Measurements from ENCODE around the gene SH3BP5.

SH3BP5 gene

DNA sequence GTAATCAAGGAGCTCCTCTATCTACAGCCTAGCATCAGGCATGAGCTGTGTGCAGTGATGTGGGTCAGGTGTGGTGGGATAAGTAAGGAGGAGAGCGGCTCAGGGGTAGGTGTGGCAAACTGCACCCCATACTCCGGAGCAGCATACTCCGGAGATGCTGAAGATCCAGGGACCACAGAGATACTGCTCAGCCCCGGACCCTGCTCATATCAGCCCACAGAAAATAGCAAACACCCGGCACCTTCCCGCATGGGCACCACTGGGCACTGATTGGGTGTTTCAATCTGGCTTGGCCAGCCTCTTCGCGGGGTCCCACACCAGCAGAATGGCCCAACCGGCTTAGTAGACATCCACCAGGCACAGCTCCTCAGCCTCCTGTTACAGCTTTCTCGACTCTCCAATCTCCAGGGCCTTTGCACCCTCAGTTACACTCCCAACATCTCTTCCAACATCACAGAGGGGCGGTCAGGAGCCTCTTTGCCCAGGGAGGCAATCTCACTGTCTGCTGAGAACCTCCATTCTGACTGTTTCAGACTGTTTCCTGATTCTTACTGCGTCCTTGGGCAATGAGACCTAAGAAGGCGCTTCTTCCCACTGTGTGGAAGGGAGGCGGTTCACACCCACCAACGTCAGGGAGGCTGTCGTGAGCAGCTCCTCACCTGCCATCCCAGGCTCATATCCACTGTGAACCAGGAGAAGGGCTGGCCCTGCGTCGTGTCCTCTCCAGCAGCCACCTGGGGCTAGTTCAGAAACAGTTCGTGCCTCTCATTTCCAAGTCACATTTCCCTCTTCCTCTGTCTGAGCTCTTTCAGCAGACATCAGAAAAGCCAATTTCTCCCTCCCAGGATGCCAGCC, 66.5 kb downstream of the SH3BP5 start:
- H3K9me3 ChIP-seq = no peaks in the 10 kb centered on the region
- intact Hi-C loops (cut with DNase I; ENCODE audit: low total_unique reads) = loop anchor here (2.0 to 5.0 kb wide), 2 partner anchors 65 to 111 kb away; no protein-coding TSS in a partner anchor
- H3K36me3 ChIP-seq = peaks cover 0 to 12% (median 4%) of the 10 kb centered on the region in 3 donors
- H3K27ac ChIP-seq = no peak overlapping the region
- H3K27me3 ChIP-seq = no peaks in the 10 kb centered on the region
- peaks cover 0 to 45% (median 21%) of the 10 kb centered on the region in 4 donors for H3K4me1 ChIP-seq
- DNase-seq = no peak
- no peak overlapping the region for H3K4me3 ChIP-seq
- TF ChIP-seq, protein P1, sequence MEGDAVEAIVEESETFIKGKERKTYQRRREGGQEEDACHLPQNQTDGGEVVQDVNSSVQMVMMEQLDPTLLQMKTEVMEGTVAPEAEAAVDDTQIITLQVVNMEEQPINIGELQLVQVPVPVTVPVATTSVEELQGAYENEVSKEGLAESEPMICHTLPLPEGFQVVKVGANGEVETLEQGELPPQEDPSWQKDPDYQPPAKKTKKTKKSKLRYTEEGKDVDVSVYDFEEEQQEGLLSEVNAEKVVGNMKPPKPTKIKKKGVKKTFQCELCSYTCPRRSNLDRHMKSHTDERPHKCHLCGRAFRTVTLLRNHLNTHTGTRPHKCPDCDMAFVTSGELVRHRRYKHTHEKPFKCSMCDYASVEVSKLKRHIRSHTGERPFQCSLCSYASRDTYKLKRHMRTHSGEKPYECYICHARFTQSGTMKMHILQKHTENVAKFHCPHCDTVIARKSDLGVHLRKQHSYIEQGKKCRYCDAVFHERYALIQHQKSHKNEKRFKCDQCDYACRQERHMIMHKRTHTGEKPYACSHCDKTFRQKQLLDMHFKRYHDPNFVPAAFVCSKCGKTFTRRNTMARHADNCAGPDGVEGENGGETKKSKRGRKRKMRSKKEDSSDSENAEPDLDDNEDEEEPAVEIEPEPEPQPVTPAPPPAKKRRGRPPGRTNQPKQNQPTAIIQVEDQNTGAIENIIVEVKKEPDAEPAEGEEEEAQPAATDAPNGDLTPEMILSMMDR (IDR thresholded peaks at IDR 0.05) = no peak

DNA sequence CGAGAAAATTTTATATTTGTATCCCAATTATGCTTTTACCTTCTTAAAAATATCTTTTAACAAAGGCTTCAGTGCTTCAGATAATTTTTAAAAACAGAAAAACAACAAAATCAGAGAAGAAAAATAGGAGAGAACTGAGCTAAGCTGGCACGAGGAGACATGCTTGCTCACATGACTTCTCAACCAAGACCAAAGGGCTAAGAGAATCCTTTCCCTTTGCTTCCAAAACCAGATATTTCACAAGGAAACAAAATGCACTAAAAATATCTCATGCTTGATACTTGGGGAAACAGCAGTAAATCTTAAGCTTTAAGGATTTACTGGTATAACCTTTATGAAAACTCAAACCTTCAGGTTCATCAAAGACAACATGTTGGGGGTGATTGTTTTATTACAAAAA, 67.9 kb downstream of the SH3BP5 start:
- H3K4me1 ChIP-seq = peaks cover 0 to 35% (median 17%) of the 10 kb centered on the region in 4 donors
- H3K4me3 ChIP-seq = no peak overlapping the region
- H3K27me3 ChIP-seq = no peaks in the 10 kb centered on the region
- H3K9me3 ChIP-seq = no peaks in the 10 kb centered on the region
- DNase-seq = no peak
- TF ChIP-seq, protein P1 (IDR thresholded peaks at IDR 0.05) = no peak
- peaks cover 8 to 26% (median 17%) of the 10 kb centered on the region in 3 donors for H3K36me3 ChIP-seq
- intact Hi-C loops (cut with DNase I; ENCODE audit: low total_unique reads) = no loop called here
- peak overlapping the region; percentile 15 to 44 for H3K27ac ChIP-seq

DNA sequence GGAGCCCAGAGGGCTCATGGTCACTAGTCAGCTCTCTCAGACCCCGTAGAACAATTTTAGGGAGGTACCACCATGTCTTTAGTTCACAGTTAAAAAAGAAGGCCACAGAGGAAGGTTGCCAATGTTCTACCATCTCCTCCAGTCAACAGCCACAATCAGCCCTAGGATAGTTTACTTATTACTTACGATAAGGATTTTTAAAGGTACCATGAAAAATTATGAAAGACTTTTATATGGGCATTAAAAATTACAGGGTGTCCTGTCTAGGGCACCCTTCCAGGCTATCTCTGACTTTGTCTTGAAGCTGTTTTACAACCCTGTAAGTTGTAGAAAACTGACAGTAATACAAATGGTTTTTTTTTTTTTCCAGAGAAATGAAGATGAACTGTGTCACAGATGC, 68.5 kb downstream of the SH3BP5 start:
- Histone ChIP-seq H3K9me3 (no peaks in the 10 kb centered on the region), H3K27me3 (no peaks in the 10 kb centered on the region), H3K4me3 (no peak overlapping the region), H3K4me1 (peaks cover 0 to 32% (median 15%) of the 10 kb centered on the region in 4 donors), H3K27ac (peak overlapping the region; percentile 15 to 44), H3K36me3 (peaks cover 11 to 30% (median 21%) of the 10 kb centered on the region in 3 donors)
- TF ChIP-seq, protein P1 (IDR thresholded peaks at IDR 0.05) = no peak
- intact Hi-C loops (cut with DNase I; ENCODE audit: low total_unique reads) = no loop called here
- DNase-seq = no peak

DNA sequence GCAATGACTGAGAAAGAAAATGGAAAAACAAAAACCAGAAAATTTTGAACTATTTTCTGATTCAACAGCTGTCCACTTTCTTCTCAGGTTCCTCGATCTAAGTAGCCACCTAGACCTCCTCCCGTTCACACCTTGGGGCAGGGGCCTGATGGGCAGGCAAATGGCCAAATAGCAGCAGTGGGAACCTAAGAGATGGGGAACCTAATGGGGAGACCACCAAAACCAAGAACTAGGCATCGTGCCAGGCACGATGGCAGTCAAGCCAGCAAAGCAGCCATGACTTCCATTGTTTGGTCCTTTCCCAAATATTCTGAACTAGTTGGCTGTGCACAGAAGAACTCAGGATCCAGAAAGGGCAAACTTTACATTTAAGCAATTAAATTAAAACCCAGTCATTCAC, 69.3 kb downstream of the SH3BP5 start:
- intact Hi-C loops (cut with DNase I; ENCODE audit: low total_unique reads) = no loop called here

DNA sequence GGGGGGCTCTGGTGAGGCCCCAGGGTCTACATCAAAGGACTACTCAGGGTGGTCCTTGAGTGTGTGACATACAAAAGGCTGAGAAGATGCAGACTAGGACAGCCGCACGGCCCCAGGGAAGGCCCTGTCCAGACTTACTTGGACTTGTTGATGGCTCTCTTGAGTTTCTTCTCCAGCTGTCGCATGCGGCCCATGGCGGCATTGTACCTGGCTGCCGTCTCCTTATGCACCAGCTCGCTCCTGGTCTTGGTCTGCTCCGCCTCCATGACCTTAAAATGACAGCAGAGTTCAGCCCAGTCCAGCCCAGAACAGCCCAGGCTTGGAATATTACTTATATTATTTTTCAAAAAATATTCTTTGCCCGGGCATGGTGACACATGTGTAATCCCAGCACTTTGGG, 70.4 kb downstream of the SH3BP5 start:
- intact Hi-C loops (cut with DNase I; ENCODE audit: low total_unique reads) = no loop called here
- TF ChIP-seq, protein P1 (IDR thresholded peaks at IDR 0.05) = no peak
- DNase-seq = peak in 1 of 2 donors; percentile 60
- H3K4me1 ChIP-seq = peaks cover 0 to 26% (median 8%) of the 10 kb centered on the region in 4 donors
- H3K9me3 ChIP-seq = no peaks in the 10 kb centered on the region
- no peaks in the 10 kb centered on the region for H3K27me3 ChIP-seq
- H3K4me3 ChIP-seq = no peak overlapping the region
- peak overlapping the region in 1 of 2 donors; percentile 2 for H3K27ac ChIP-seq
- H3K36me3 ChIP-seq = peaks cover 14 to 47% (median 40%) of the 10 kb centered on the region in 3 donors

More for the DNA sequence above, 69.3 kb downstream of the SH3BP5 start:
- Histone ChIP-seq H3K27me3 (no peaks in the 10 kb centered on the region), H3K36me3 (peaks cover 11 to 38% (median 29%) of the 10 kb centered on the region in 3 donors), H3K27ac (peak overlapping the region; percentile 15 to 44), H3K9me3 (no peaks in the 10 kb centered on the region), H3K4me3 (no peak overlapping the region), H3K4me1 (peaks cover 0 to 26% (median 11%) of the 10 kb centered on the region in 4 donors)
- TF ChIP-seq, protein P1 (IDR thresholded peaks at IDR 0.05) = no peak
- peak in 1 of 2 donors; percentile 60 for DNase-seq
